Adrenal gland (tissue), 5 donors: Measurements from ENCODE around the gene C10orf143.

Experiments
- CTCF ChIP-seq, 6 experiments: fragments of 450-650 bp in 4 of 6; fragments of 200-600 bp in 2 of 6; sonication (generic) in 1 of 6; IDR thresholded peaks; 1 replicate in 5 of 6; 2 replicates in 1 of 6; pipeline versions ENCODE4 v1.5.1 to v1.8.0; 2016 to 2021; ENCODE audit warnings: antibody characterized with exemption in 6 of 6, mild to moderate bottlenecking in 2 of 6, moderate library complexity in 1 of 6
- POLR2A ChIP-seq, 2 donors: fragments of 450-650 bp; IDR thresholded peaks; one replicate each; pipeline ENCODE4 v1.6.1; 2017; ENCODE audit warnings: antibody characterized with exemption in 2 of 2, mild to moderate bottlenecking in 2 of 2, moderate library complexity in 1 of 2
- donor health status: DM: no; HTN: no; CAD: no.

- TF ChIP-seq POLR2A (IDR thresholded peaks at IDR 0.05) (no peak), CTCF (IDR thresholded peaks at IDR 0.05) (no peak)
These were observed 11.0 kb upstream of the C10orf143 start for GRCh38 chr10:130121486-130122079.
